ENCODE results near the gene LYRM1.
"Not testable (repeated sequence)": the region's sequence is repeated elsewhere in the genome, so short reads cannot be mapped to it uniquely, and the experiment has no call there.

Gene LYRM1

DNA sequence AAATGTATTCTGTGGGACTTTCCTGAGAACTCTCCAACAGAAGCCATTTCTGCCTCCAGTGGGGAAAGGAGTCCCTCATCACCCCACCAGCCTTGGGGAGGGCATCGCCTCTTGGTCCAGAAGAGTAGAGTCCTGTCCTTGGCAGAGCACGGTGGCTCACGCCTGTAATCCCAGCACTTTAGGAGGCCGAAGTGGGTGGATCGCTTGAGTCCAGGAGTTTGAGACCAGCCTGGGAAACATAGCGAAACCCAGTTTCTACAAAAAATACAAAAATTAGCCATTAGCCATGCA is 41.0 kb downstream of the LYRM1 start:
- Histone ChIP-seq H3K27ac (no peak overlapping the region), H3K4me1 (no peaks in the 10 kb centered on the region), H4K20me1 (no peaks in the 10 kb centered on the region), H3K36me3 (no peaks in the 10 kb centered on the region), H3K9ac (no peak overlapping the region), H3K27me3 (no peaks in the 10 kb centered on the region), H3K4me2 (no peak overlapping the region), H3K4me3 (no peak overlapping the region), H3K9me3 (no peaks in the 10 kb centered on the region)
- no peak for TF ChIP-seq Cebpa-rat (IDR thresholded peaks at IDR 0.05)

DNA sequence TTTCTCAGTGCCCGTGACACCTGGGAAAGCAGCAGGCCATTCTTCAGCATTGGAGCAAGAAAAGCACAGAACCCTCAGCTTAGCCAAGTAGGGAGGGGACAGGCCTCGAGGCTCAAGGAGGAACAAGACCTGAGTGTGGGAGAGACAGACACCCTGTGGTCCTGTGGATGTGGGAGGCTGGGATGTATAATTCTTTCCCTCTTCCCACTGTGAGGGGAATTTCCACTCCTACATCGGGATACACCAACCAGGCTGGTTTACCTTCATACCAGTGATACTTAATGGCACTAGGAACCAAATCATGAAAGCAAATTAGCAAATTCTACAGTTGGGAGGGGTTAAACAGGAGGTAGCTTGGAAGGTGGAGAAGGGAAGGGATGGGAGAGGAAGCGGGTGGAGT is 41.7 kb downstream of the LYRM1 start:
- Histone ChIP-seq H3K9me3 (no peaks in the 10 kb centered on the region), H3K4me1 (no peaks in the 10 kb centered on the region), H3K27ac (no peak overlapping the region), H3K36me3 (no peaks in the 10 kb centered on the region), H4K20me1 (no peaks in the 10 kb centered on the region), H3K9ac (no peak overlapping the region), H3K27me3 (no peaks in the 10 kb centered on the region), H3K4me3 (no peak overlapping the region), H3K4me2 (no peak overlapping the region)
- TF ChIP-seq Cebpa-rat (IDR thresholded peaks at IDR 0.05): no peak

DNA sequence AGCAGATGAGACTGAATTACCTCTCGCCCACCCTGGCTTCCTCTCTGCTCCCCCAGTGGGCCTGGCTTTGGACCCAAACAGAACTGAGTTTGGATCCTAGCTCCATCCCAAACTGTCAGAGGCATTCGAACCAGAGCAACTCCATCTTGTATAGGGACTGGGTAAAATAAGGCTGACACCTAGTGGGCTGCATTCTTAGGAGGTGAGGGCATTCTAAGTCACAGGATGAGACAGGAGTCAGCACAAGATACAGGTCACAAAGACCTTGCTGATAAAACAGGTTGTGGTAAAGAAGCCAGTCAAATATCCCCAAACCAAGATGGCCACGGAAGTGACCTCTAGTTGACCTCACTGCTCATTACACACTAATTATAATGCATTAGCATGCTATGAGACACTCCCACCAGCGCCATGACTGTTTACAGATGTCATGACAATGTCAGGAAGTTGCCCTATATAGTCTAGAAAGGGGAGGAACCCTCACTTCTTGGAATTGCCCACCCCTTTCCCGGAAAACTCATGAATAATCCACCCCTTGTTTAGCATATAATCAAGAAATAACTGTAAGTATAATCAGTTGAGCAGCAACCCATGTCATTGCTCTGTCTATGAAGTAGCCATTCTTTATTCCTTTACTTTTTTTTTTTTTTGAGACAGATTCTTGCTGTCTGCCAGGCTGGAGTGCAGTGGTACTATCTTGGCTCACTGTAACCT is 44.4 kb downstream of the LYRM1 start:
- Histone ChIP-seq H3K27me3 (no peaks in the 10 kb centered on the region), H3K4me3 (no peak overlapping the region), H3K36me3 (no peaks in the 10 kb centered on the region), H3K27ac (no peak overlapping the region), H4K20me1 (no peaks in the 10 kb centered on the region), H3K4me2 (no peak overlapping the region), H3K9ac (no peak overlapping the region), H3K9me3 (no peaks in the 10 kb centered on the region), H3K4me1 (no peaks in the 10 kb centered on the region)
- no peak for TF ChIP-seq Cebpa-rat (IDR thresholded peaks at IDR 0.05)

DNA sequence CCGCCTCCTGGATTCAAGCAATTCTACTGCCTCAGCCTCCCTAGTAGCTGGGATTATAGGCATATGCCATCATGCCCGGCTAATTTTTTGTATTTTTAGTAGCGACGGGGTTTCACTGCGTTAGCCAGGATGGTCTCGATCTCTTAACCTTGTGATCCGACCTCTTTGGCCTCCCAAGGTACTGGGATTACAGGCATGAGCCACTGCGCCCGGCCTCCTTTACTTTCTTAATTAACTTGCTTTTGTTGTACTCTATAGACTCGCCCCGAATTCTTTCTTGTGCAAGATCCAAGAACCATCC is 45.0 kb downstream of the LYRM1 start:
- H3K9me3 ChIP-seq, H3K27ac ChIP-seq, H4K20me1 ChIP-seq, H3K4me2 ChIP-seq, H3K4me1 ChIP-seq, H3K27me3 ChIP-seq, H3K4me3 ChIP-seq, H3K36me3 ChIP-seq, H3K9ac ChIP-seq: not testable (repeated sequence)

DNA sequence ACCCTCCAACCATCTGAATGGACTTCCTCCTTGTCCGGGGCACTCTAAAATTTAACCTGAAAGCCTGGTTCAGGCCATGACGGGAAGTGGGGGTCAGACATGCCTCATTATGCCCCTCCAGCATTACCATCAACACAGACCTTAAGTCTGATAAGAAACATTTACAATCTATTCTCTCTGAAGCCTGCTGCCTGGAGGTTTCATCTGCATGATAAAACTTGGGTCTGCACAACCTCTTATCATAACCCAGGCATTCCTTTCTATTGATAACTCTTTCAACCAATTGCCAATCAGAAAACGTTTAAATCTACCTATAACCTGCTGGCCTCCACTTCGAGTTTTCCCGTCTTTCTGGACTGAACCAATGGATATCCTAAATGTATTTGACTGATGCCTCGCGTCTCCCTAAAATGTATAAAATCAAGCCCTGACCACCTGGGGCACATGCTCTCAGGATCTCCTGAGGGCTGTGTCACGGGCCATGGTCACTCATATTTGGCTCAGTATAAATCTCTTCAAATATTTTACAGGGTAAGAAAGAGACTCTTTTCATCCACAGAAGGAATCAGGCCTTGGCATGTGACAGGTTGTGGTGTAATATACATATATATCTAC is 45.6 kb downstream of the LYRM1 start:
- H3K36me3 ChIP-seq: no peaks in the 10 kb centered on the region

DNA sequence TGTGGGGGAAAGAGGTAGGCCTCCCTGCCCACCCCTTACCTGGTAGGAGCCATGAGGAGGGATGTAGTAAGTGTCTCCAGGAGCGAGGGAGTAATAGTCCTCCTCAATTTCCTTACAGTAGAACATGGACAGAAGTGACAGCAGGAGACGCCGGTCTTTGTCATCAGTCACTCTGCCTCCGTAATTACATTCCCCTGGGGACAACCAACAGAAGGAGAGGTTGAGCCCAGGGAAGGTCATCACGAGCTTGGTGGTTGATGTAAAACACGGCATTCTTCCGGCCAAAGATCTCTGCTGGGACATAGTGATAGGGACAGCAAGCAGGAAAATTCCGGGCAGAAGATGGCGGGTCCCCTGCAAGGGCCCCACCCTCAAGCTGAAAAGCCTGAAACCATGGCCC is 47.9 kb downstream of the LYRM1 start:
- Histone ChIP-seq H3K9ac (no peak overlapping the region), H4K20me1 (no peaks in the 10 kb centered on the region), H3K4me3 (no peak overlapping the region), H3K9me3 (no peaks in the 10 kb centered on the region), H3K4me1 (no peaks in the 10 kb centered on the region), H3K27ac (no peak overlapping the region), H3K36me3 (no peaks in the 10 kb centered on the region), H3K4me2 (no peak overlapping the region), H3K27me3 (no peaks in the 10 kb centered on the region)
- no peak for TF ChIP-seq Cebpa-rat (IDR thresholded peaks at IDR 0.05)

More for the DNA sequence above, 45.6 kb downstream of the LYRM1 start:
- TF ChIP-seq Cebpa-rat (IDR thresholded peaks at IDR 0.05): no peak
- Histone ChIP-seq H3K4me3 (no peak overlapping the region), H3K9ac (no peak overlapping the region), H4K20me1 (no peaks in the 10 kb centered on the region), H3K4me1 (no peaks in the 10 kb centered on the region), H3K9me3 (no peaks in the 10 kb centered on the region), H3K4me2 (no peak overlapping the region), H3K27me3 (no peaks in the 10 kb centered on the region), H3K27ac (no peak overlapping the region)

DNA sequence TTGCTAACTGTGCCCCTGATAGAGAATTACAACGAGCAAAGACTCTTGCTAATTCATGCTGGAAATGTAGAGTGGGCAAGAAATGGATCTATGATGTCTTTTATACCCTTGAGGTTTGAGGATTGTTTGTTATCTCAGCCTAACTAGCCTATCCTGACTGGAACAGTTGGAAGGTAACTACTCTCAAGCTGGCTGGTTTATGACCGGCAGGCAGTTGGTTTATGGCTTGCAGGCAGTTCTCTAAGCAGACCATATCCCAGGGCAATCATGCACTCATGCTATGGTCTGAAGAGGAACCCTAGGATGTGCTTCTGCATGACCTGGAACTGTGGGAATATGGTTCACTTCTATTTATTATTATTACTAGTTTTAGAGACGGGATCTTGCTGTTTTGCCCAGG is 49.1 kb downstream of the LYRM1 start:
- Histone ChIP-seq H3K27me3 (no peaks in the 10 kb centered on the region), H3K36me3 (no peaks in the 10 kb centered on the region), H3K9me3 (no peaks in the 10 kb centered on the region)

DNA sequence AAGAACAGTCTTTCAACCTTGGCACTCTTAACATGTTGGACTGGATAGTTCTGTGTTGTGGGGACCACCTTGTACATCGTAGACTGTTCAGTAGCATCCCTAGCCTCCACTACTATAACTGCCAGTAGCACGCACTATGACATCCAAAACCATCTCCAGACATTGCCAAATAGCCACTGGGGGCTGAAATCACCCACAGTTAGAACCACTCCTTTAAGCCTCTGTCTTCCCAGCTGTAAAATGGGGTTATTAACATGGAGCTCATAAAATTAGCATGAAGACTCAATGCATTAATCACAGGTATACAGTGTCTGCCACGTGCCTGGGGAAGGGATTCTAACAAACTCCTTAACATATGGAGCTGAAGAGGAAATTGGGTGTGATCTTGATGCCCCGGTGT is 49.7 kb downstream of the LYRM1 start:
- Histone ChIP-seq H3K36me3 (no peaks in the 10 kb centered on the region), H3K4me3 (no peak overlapping the region), H3K27me3 (no peaks in the 10 kb centered on the region), H4K20me1 (no peaks in the 10 kb centered on the region), H3K4me1 (no peaks in the 10 kb centered on the region), H3K9me3 (no peaks in the 10 kb centered on the region), H3K27ac (no peak overlapping the region), H3K9ac (no peak overlapping the region), H3K4me2 (no peak overlapping the region)
- no peak for TF ChIP-seq Cebpa-rat (IDR thresholded peaks at IDR 0.05)

More for the DNA sequence above, 49.1 kb downstream of the LYRM1 start:
- Histone ChIP-seq H3K9ac (no peak overlapping the region), H3K4me3 (no peak overlapping the region), H4K20me1 (no peaks in the 10 kb centered on the region), H3K4me2 (no peak overlapping the region), H3K27ac (no peak overlapping the region), H3K4me1 (no peaks in the 10 kb centered on the region)
- TF ChIP-seq Cebpa-rat (IDR thresholded peaks at IDR 0.05): no peak

DNA sequence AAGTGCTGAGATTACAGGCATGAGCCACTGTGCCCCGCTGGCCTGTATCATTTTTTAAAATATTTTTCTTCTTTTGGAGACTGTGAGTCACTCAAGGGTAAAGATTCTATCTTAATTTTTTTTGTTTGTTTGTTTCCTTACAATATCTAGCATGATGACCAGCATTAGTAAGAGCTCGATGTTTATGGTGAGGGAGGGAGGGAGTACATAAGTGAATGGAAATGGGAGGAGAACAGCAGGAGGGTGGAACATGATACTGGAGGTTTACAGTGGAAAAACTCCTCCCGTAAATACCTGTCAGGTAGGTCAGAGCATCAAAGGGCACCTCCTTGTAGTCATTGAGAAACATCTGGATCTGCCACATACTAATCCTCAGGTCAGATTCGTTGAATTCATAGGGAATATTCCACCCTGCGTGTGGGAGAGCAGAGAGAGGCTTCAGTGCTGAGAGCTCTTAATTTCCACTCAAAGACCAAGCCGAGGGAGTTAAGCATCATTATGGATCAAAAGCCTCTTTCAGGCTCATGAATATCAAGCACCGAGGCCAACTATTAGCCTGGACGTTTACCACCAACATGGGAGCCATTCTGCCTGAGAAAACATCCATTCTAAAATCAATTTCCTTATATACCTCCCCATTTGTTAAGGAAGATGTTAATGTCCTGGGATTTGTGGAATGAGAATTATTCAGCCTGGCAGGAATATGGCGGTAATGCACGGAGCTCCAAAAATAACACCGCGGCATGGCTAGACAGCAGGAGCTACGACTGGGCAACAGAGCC is 51.8 kb downstream of the LYRM1 start:
- H3K27ac ChIP-seq: no peak overlapping the region
- TF ChIP-seq Cebpa-rat (IDR thresholded peaks at IDR 0.05): no peak
- H4K20me1 ChIP-seq: no peaks in the 10 kb centered on the region
- H3K4me3 ChIP-seq: no peak overlapping the region
- H3K4me1 ChIP-seq: no peaks in the 10 kb centered on the region
- H3K36me3 ChIP-seq: no peaks in the 10 kb centered on the region
- no peak overlapping the region for H3K4me2 ChIP-seq
- H3K9ac ChIP-seq: no peak overlapping the region
- no peaks in the 10 kb centered on the region for H3K9me3 ChIP-seq
- H3K27me3 ChIP-seq: no peaks in the 10 kb centered on the region

DNA sequence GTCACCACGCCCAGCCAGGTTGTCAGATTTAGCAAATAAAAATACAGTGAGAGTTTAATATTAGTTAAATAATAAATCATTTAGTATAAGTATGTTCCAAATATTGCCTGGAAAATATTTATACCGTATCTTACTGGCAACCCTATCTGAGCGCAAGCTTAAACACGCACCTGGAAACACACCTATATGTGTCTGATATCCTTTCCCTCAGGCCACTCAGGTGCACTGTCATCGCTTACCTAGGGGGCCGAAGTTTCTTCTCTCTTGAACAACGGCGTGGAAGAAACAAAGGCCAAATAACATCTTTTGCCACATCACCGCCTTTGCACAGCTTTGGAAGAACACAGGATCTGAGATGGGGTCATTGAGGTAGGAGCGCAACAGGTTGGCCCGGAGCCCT is 54.0 kb downstream of the LYRM1 start:
- no peak overlapping the region for H3K9ac ChIP-seq
- H4K20me1 ChIP-seq: no peaks in the 10 kb centered on the region
- H3K27ac ChIP-seq: no peak overlapping the region
- no peak overlapping the region for H3K4me3 ChIP-seq
- no peak for TF ChIP-seq Cebpa-rat (IDR thresholded peaks at IDR 0.05)
- H3K36me3 ChIP-seq: no peaks in the 10 kb centered on the region
- H3K4me2 ChIP-seq: no peak overlapping the region
- H3K27me3 ChIP-seq: no peaks in the 10 kb centered on the region
- no peaks in the 10 kb centered on the region for H3K4me1 ChIP-seq
- H3K9me3 ChIP-seq: no peaks in the 10 kb centered on the region

All from BLaER1 (cell line).